Middle frontal gyrus (tissue), 1 donor: Measurements from ENCODE around the gene OR12D1.
"Not testable (repeated sequence)": the region's sequence is repeated elsewhere in the genome, so short reads cannot be mapped to it uniquely, and the experiment has no call there.

Experiments used
- DNase-seq: peaks from one replicate; pipeline ENCODE4 v3.0.0-alpha.2; 2015; ENCODE audit warnings: low spot score; ENCODE audit errors: extremely low spot score

The OR12D1 gene

GRCh38 chr6:29414588-29414987 is at the start of gene OR12D1:
Gene OR12D1, plus strand, starts transcription at chr6:29414928.
- DNase-seq, result no peak

- DNase-seq, result no peak
Observed at GRCh38 chr6:29368765-29369164, 46.0 kb upstream of the OR12D1 start, which contains the start of gene OR5V1. Gene OR5V1, minus strand, starts transcription at chr6:29368865. Its CDS starts 12,670 bp downstream, at chr6:29356195.

DNA sequence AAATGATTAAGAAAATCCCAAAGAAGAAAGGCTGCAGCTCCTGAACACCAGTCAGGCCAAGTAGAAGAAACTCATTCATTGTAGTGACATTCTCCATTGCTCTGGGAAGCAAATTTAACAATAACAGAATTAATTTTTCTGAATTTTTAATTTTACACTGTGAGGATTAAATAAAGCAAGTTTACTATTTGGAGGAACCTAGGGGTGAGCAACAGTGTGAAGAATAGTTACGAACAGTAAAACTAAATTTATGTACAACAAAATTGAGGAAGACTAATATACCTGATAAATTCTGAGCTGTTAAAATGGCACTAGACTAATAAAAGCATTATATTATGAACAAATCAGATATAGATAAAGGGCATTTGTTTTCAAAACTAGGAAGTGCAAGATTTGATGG is 39.5 kb upstream of the OR12D1 start, which contains the start of gene OR12D3:
TSS of gene OR12D3 (minus strand) at position 101 of the 400 bp plus-strand sequence. CDS start at position 97, 4 bp downstream.
- DNase-seq, result no peak

DNA sequence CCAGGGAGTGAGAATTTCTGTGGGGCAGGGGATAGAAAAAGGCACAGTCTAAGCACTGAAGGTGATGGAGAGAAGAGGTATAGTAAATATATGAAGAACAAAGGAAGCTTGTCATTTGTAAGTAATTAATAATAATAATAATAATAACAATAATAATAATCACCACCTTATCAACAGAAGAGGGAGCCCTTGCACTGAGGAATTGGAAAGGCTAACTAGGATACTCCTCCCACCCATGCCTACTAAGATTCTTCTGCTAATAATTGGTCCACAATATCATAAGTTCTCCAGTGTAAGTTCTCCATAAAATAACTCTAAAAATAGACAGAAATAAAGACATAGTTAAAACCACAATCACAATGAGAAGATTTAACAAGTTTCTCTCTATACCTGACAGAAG is 38.7 kb upstream of the OR12D1 start:
- no peak for DNase-seq

- DNase-seq, result no peak
Observed at GRCh38 chr6:29388533-29388932, 26.2 kb upstream of the OR12D1 start.

GRCh38 chr6:29395331-29395730 is 19.4 kb upstream of the OR12D1 start, which contains the start of gene OR12D2:
Gene OR12D2, plus strand, starts transcription at chr6:29395631. Its CDS starts 1,069 bp downstream, at chr6:29396700.
- no peak for DNase-seq

DNA sequence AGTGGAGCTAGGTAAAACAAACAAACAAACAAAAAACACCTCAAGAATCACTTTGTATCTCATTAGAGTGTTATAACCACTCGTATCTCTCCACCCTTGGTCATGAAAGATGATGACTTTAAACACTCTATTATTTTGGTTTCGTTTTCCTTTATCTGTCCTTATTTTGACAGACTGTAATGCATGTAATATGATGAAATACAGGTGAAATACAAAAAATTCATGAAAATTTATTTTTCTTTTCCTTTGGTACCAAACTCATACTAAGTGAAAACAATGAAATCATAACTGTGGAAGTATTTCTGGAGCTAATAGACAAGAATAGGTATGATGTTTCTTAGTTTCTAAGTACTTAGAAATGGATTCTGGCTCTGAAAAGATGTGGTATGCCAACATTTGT is 15.2 kb upstream of the OR12D1 start:
- DNase-seq, result no peak

GRCh38 chr6:29403801-29404200 is 10.9 kb upstream of the OR12D1 start:
- DNase-seq, result no peak

DNA sequence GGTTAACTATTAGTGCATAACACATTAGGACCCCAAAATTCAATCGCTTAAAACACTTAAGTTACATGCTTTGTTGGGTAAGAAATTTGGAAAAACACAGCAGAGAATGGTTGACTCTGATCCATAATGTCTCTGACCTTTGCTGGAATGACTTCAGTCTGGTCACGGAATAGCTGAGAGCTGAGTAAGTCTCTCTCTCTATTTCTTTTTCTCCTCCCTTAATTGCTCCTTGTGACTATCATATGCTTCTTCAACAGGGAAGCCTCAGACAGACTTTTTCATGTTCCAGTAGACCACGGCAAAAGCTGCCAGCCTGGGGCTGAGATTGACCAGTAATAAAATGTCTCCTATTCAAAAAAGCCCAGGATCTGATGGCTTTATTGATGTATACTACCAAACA is 4.8 kb downstream of the OR12D1 start:
- no peak for DNase-seq

GRCh38 chr6:29424168-29424567 is 9.4 kb downstream of the OR12D1 start:
- DNase-seq, result no peak

- no peak for DNase-seq
Observed at GRCh38 chr6:29424575-29424974, 9.8 kb downstream of the OR12D1 start.

DNA sequence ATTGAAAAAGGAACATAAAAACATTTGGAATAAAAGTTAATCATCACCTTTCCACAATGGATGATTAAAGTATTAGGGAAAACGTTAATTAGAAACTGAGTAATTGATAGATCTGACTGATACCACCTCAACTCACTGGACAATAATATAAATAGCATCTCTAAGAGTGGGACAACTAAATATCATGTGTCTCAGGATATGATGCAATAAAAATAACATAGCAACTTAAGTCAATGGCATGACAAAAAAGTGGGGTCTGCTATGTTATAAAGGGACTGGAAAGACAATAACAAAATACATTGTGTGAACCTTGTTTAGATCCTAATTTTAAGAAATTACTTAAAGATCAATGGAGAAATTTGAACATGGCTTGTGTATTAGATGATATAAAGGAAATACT is 10.3 kb downstream of the OR12D1 start:
- DNase-seq, result no peak

DNA sequence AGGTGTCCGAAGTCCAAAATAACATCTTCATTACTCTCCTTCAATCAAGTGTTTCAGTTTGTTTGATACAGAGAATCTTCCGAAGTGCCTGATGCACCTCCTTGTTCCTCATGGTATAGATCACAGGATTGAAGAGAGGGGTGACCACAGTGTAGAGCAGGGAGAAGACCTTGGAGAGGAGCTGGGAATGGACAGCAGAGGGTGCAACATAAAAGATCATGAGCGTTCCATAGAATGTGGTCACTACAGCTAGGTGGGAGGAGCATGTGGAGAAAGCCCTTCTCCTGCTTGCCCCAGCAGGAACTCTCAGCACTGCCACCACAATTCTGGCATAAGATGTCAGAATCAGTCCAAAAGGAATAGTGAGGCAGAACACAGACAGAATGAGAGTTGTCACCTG is 11.9 kb downstream of the OR12D1 start:
- DNase-seq, result no peak

GRCh38 chr6:29436730-29437129 is 22.0 kb downstream of the OR12D1 start:
- DNase-seq, result not testable (repeated sequence)

DNA sequence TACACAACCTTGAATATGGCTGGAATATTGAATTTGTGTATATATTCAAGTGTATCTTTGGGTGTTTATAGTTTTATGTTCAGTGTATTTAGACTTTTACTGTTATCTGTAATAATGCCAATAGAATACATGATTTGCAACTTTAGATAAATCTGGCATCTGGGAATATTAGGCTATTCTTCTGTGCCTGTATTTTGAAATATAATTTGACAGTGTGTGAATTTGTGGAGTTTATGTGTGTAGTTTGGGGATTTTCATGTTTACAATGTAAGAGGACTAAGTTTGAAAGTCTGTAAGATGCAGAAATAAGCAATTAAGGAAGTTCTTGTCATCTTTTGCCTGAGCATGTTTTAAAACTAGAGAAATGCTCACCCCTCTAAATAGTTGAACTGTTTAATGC is 24.3 kb downstream of the OR12D1 start, which contains the start of gene OR10C1:
TSS of gene OR10C1 (plus strand) at position 301 of the 400 bp plus-strand sequence. CDS start 710 bp downstream, outside the sequence.
- no peak for DNase-seq

- no peak for DNase-seq
Observed at GRCh38 chr6:29442719-29443118, 28.0 kb downstream of the OR12D1 start.

- not testable (repeated sequence) for DNase-seq
Observed at GRCh38 chr6:29444031-29444430, 29.3 kb downstream of the OR12D1 start.

DNA sequence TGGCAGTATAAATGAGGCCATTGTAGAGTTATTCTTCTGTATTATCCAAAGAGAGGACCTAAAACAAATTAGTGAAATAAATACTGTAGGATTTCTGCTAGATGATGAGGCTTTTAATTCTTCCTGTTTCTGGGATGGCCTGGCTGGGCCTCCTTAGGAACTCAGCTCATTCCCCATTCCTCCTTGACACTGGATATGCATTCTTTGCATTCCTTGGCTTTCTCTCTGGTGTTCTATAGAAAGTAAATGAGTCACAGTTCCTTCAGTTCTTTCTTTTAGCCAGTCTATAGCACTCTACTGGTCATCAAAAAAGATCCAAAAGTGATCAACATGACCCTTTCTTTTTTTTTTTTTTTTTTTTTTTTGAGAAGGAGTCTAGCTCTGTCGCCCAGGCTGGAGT is 32.9 kb downstream of the OR12D1 start:
- DNase-seq, result no peak

GRCh38 chr6:29451471-29452193 is 36.9 kb downstream of the OR12D1 start:
- no peak for DNase-seq

DNA sequence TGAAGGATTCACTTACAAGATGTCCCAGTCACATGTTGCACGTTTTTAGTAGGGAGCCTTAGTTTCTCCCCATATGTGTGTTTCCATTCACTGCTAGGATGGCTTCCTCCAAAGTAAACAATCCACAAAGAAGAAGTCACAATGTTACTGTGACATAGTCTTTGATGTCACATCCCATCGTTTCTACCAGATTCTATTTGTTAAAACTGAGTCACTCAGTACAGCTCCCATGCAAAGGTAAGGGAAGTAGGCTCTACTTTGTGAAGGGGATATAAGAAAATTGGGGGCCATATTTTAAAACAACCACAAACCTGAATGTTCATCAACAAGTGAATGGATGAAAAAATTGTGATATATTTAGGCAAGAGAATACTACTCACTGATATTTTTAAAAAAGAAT is 42.2 kb downstream of the OR12D1 start, which contains the start of the genes OR11A1 and OR2H1:
TSS of gene OR11A1 (minus strand) at position 101 of the 400 bp plus-strand sequence. CDS start 29,430 bp downstream, outside the sequence.
TSS of gene OR2H1 (plus strand) at position 185 of the 400 bp plus-strand sequence. CDS start 4,615 bp downstream, outside the sequence.
- no peak for DNase-seq

- DNase-seq, result no peak
Observed at GRCh38 chr6:29461021-29461814, 46.5 kb downstream of the OR12D1 start.

DNA sequence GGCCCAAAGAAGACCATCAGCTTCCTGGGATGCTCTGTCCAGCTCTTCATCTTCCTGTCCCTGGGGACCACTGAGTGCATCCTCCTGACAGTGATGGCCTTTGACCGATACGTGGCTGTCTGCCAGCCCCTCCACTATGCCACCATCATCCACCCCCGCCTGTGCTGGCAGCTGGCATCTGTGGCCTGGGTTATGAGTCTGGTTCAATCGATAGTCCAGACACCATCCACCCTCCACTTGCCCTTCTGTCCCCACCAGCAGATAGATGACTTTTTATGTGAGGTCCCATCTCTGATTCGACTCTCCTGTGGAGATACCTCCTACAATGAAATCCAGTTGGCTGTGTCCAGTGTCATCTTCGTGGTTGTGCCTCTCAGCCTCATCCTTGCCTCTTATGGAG is 47.3 kb downstream of the OR12D1 start:
- no peak for DNase-seq
